Osteoblast (primary cell): ENCODE measurements around the gene IL16. TPM values are rescaled to one million over a fixed set of nuclear protein-coding genes. Genes with fewer than 3 reads are reported as not detected.
A peak's percentile ranks its signal among the peaks of the same experiment; 100 is the strongest.

ENCODE experiments used
- DNase-seq: peaks from one replicate; pipeline ENCODE4 v3.0.0; 2011; ENCODE audit warnings: low spot score, mixed read lengths; ENCODE audit not compliant: insufficient read length; ENCODE audit errors: missing footprints
- H2AFZ ChIP-seq: 2 replicates; pipeline ENCODE4 v1.6.0; 2011; ENCODE audit warnings: mild to moderate bottlenecking, low read length
- H3K27ac ChIP-seq: 2 replicates; pipeline ENCODE4 v1.5.1; 2011; ENCODE audit warnings: mild to moderate bottlenecking, low read depth, low read length, moderate library complexity
- H3K27me3 ChIP-seq: 2 replicates; pipeline ENCODE4 v1.6.0; 2012; ENCODE audit warnings: mild to moderate bottlenecking, control low read depth, inconsistent platforms, low read length, moderate library complexity; ENCODE audit not compliant: insufficient read depth
- H3K36me3 ChIP-seq: 2 replicates; pipeline ENCODE4 v1.5.1; 2011; ENCODE audit warnings: mild to moderate bottlenecking, low read length, control low read depth, moderate library complexity; ENCODE audit not compliant: insufficient read depth
- H3K4me1 ChIP-seq: 2 replicates; pipeline ENCODE4 v1.5.1; 2011; ENCODE audit warnings: mild to moderate bottlenecking, low read length, control low read depth, moderate library complexity; ENCODE audit not compliant: insufficient read depth
- H3K4me2 ChIP-seq: 2 replicates; pipeline ENCODE4 v1.6.0; 2011; ENCODE audit warnings: mild to moderate bottlenecking, low read length; ENCODE audit not compliant: insufficient read depth
- H3K4me3 ChIP-seq: fragments of 200-600 bp; sonication (generic); 3 replicates; pipeline ENCODE4 v1.5.1; 2012; ENCODE audit warnings: mild to moderate bottlenecking, low read length, inconsistent platforms; ENCODE audit not compliant: insufficient read depth
- H3K79me2 ChIP-seq: 2 replicates; pipeline ENCODE4 v1.6.0; 2012; ENCODE audit warnings: mild to moderate bottlenecking, low read length, control low read depth, inconsistent platforms; ENCODE audit not compliant: insufficient read depth
- H3K9me3 ChIP-seq: 2 replicates; pipeline ENCODE4 v1.5.1; 2011; ENCODE audit warnings: low read depth, low read length, control low read depth
- H4K20me1 ChIP-seq: 2 replicates; pipeline ENCODE4 v1.6.0; 2012; ENCODE audit warnings: mild to moderate bottlenecking, low read length, control low read depth; ENCODE audit not compliant: insufficient read depth
- total RNA-seq: library from RNA; depleted of rRNA; stranded (reverse); fragments of >200 nt; gene quantifications from 2 replicates; pipeline ENCODE4 v1.2.3, GENCODE V29; 2012
- TF ChIP-seq, protein P1 (sequence below): IDR thresholded peaks from 2 replicates; pipeline ENCODE4 v1.5.1; 2011; ENCODE audit warnings: mild to moderate bottlenecking, low read depth, low read length, moderate library complexity; ENCODE audit errors: extremely low read depth

Gene IL16
- total RNA-seq, 1 donor = 6.5 TPM

DNA sequence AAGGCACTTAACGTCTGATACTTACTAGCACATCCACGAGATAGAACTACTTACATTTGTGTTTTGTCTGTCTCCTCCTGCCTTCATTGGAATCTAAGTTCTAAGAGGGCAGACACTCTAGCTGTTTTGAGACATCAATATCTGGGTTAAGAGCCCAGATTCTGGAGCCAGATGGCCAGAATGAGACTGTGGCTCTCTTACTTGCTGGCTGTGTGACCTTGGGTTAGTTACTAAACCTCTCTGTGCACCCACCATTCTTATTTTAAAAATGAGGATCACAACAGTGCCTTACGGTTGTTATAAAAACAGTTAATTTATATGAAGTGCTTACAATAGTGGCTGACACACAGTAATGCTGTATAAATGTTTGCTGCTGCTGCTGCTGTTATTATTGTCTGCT lies 119.6 kb downstream of the IL16 start:
- no peak overlapping the region for H3K4me2 ChIP-seq
- no peak for DNase-seq
- TF ChIP-seq, protein P1, sequence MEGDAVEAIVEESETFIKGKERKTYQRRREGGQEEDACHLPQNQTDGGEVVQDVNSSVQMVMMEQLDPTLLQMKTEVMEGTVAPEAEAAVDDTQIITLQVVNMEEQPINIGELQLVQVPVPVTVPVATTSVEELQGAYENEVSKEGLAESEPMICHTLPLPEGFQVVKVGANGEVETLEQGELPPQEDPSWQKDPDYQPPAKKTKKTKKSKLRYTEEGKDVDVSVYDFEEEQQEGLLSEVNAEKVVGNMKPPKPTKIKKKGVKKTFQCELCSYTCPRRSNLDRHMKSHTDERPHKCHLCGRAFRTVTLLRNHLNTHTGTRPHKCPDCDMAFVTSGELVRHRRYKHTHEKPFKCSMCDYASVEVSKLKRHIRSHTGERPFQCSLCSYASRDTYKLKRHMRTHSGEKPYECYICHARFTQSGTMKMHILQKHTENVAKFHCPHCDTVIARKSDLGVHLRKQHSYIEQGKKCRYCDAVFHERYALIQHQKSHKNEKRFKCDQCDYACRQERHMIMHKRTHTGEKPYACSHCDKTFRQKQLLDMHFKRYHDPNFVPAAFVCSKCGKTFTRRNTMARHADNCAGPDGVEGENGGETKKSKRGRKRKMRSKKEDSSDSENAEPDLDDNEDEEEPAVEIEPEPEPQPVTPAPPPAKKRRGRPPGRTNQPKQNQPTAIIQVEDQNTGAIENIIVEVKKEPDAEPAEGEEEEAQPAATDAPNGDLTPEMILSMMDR = no peak
- H3K27ac ChIP-seq = no peak overlapping the region
- H2AFZ ChIP-seq = no peak overlapping the region
- H3K9me3 ChIP-seq = no peaks in the 10 kb centered on the region
- H4K20me1 ChIP-seq = peaks cover 3% of the 10 kb centered on the region
- H3K4me3 ChIP-seq = no peak overlapping the region
- peaks cover 24% of the 10 kb centered on the region for H3K4me1 ChIP-seq
- H3K36me3 ChIP-seq = peaks cover 64% of the 10 kb centered on the region
- H3K79me2 ChIP-seq = no peaks in the 10 kb centered on the region
- no peaks in the 10 kb centered on the region for H3K27me3 ChIP-seq

DNA sequence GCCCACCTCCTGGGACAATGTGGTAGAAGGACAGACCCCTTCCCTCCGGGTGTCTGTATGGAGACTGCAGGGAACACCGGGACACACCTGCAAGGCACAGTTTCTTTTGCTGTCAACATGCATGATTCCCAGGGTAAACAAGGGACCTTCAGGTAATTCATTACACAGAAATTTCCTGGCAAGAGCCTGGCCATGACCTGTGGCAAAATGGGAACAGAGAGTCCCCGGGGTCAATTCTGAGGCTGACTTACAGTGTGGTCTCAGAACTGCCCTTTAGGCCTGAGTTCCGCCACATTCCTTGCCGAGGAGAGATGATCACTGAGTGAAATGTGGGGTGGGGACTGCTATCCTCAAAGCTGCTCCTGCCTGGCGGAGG lies 121.0 kb downstream of the IL16 start:
- Histone ChIP-seq H3K9me3 (no peaks in the 10 kb centered on the region), H3K4me2 (no peak overlapping the region), H4K20me1 (peaks cover 3% of the 10 kb centered on the region), H2AFZ (no peak overlapping the region), H3K79me2 (peaks cover 8% of the 10 kb centered on the region), H3K4me3 (no peak overlapping the region), H3K36me3 (peaks cover 60% of the 10 kb centered on the region), H3K27ac (no peak overlapping the region), H3K4me1 (peaks cover 16% of the 10 kb centered on the region), H3K27me3 (no peaks in the 10 kb centered on the region)
- TF ChIP-seq, protein P1 = no peak
- DNase-seq = no peak

DNA sequence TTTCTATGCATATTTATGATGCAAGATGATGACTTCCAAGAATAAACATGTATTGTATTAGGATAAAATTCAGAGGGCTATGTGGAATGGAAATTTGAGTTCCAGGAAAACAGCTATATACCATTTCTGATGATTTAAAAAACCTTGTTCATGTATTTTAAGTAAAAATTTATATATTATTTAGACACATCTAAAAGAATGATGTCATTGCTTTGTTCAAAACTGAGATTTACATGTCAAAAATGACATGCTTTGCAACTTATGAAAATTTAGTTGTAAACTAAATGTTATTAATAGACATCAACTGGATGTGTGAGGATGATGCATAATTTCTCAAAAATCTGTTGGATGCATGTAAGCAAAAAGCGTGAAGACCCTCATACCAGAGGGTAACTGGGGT lies 125.0 kb downstream of the IL16 start:
- no peak overlapping the region for H2AFZ ChIP-seq
- H4K20me1 ChIP-seq = peaks cover 3% of the 10 kb centered on the region
- H3K4me1 ChIP-seq = peaks cover 24% of the 10 kb centered on the region
- H3K36me3 ChIP-seq = peaks cover 46% of the 10 kb centered on the region
- no peak overlapping the region for H3K4me2 ChIP-seq
- H3K79me2 ChIP-seq = peaks cover 23% of the 10 kb centered on the region
- no peak overlapping the region for H3K4me3 ChIP-seq
- no peaks in the 10 kb centered on the region for H3K27me3 ChIP-seq
- H3K9me3 ChIP-seq = no peaks in the 10 kb centered on the region
- TF ChIP-seq, protein P1 = no peak
- H3K27ac ChIP-seq = no peak overlapping the region
- no peak for DNase-seq

DNA sequence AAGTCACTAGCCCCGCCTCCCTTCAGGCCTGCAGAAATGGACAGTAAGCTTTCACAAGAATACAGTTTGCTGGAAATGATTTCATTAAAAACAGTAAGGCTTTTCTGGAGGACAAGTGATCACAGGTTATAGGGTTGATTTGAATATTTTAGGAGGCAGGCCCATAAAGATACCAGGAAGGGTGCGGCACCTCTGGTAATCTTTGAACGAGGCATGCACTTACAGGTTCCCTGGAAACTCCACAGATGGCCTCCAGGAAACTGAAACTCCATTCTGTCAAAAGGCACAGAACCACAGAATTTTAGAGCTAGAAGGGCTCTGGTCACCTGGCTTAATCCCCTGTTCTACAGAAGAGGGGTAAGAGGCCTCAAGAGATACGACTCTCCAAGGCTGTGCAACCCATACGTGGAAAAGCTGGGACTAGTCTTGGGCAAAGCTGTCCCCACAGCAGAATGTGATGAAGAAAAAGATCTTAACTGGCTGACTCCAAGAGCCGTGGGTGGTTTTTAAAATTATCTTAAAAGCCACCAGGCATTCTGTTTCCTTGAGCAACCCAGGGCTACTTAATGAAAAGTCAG lies 126.1 kb downstream of the IL16 start:
- H3K27ac ChIP-seq = peak overlapping the region; percentile 16
- no peak for DNase-seq
- peaks cover 3% of the 10 kb centered on the region for H4K20me1 ChIP-seq
- H3K79me2 ChIP-seq = peaks cover 23% of the 10 kb centered on the region
- H3K4me2 ChIP-seq = peak overlapping the region; percentile 88
- TF ChIP-seq, protein P1 = no peak
- H3K27me3 ChIP-seq = no peaks in the 10 kb centered on the region
- peak overlapping the region; percentile 87 for H3K4me3 ChIP-seq
- peaks cover 39% of the 10 kb centered on the region for H3K36me3 ChIP-seq
- H3K9me3 ChIP-seq = no peaks in the 10 kb centered on the region
- H3K4me1 ChIP-seq = peaks cover 32% of the 10 kb centered on the region
- no peak overlapping the region for H2AFZ ChIP-seq
